Fibroblast of lung (primary cell): ENCODE results near the gene UBL5. TPM values are rescaled to one million over a fixed set of nuclear protein-coding genes. Genes with fewer than 3 reads are reported as not detected.

Experiments
- DNase-seq, 2 donors: peaks; one replicate each; pipeline versions ENCODE4 v3.0.0 to v3.0.0-alpha.2; 2010; ENCODE audit warnings: low read depth in 2 of 2
- H2AFZ ChIP-seq: 2 replicates; pipeline ENCODE4 v1.5.1; 2012; ENCODE audit warnings: low read length, control low read depth, inconsistent platforms
- H3K27ac ChIP-seq: 2 replicates; pipeline ENCODE4 v1.5.1; 2011; ENCODE audit warnings: low read length, control low read depth; ENCODE audit not compliant: insufficient read depth
- H3K27me3 ChIP-seq: 2 replicates; pipeline ENCODE4 v1.5.1; 2011; ENCODE audit warnings: mild to moderate bottlenecking, low read length; ENCODE audit not compliant: control insufficient read depth, insufficient read depth
- H3K36me3 ChIP-seq: 2 replicates; pipeline ENCODE4 v1.5.1; 2011; ENCODE audit warnings: low read length; ENCODE audit not compliant: control insufficient read depth, insufficient read depth
- H3K4me1 ChIP-seq: 2 replicates; pipeline ENCODE4 v1.5.1; 2011; ENCODE audit warnings: low read length; ENCODE audit not compliant: control insufficient read depth, insufficient read depth; ENCODE audit errors: extremely low read depth
- H3K4me2 ChIP-seq: 2 replicates; pipeline ENCODE4 v1.5.1; 2011; ENCODE audit warnings: low read length, control low read depth; ENCODE audit not compliant: insufficient read depth; ENCODE audit errors: extremely low read depth
- H3K4me3 ChIP-seq, 4 experiments: fragments of 200-600 bp in 1 of 4; sonication (generic) in 1 of 4; replicated peaks in 1 of 4; 2 replicates each; pipeline ENCODE4 v1.5.1; 2011 to 2016; ENCODE audit warnings: low read length in 4 of 4, low read depth in 3 of 4, mild to moderate bottlenecking in 3 of 4, control low read depth in 2 of 4, inconsistent platforms in 1 of 4, mixed read lengths in 1 of 4; ENCODE audit not compliant: insufficient read depth in 1 of 4; ENCODE audit errors: control extremely low read depth in 1 of 4
- H3K79me2 ChIP-seq: 2 replicates; pipeline ENCODE4 v1.5.1; 2012; ENCODE audit warnings: mild to moderate bottlenecking, low read length, inconsistent platforms; ENCODE audit not compliant: control insufficient read depth, insufficient read depth
- H3K9ac ChIP-seq: 2 replicates; pipeline ENCODE4 v1.5.1; 2011; ENCODE audit warnings: mild to moderate bottlenecking, low read length, control low read depth; ENCODE audit not compliant: insufficient read depth
- H3K9me3 ChIP-seq: 2 replicates; pipeline ENCODE4 v1.5.1; 2012; ENCODE audit warnings: low read depth, low read length; ENCODE audit not compliant: control insufficient read depth, insufficient read depth
- H4K20me1 ChIP-seq: 2 replicates; pipeline ENCODE4 v1.5.1; 2011; ENCODE audit warnings: low read length; ENCODE audit not compliant: control insufficient read depth, insufficient read depth; ENCODE audit errors: extremely low read depth
- EZH2 ChIP-seq: IDR thresholded peaks from 2 replicates; pipeline ENCODE4 v1.5.1; 2012; ENCODE audit warnings: low read length, control low read depth, mild to moderate bottlenecking; ENCODE audit errors: missing control alignments
- polyA plus RNA-seq, 2 donors: library from polyadenylated mRNA; depleted of rRNA in 1 of 2; stranded (reverse) in 1 of 2; unstranded in 1 of 2; fragments of >200 nt; gene quantifications; 2 replicates each; pipeline ENCODE4 v1.2.1, GENCODE V29; 2011 to 2012; ENCODE audit warnings: missing spikeins in 1 of 2
- total RNA-seq: library from RNA; depleted of rRNA; stranded (reverse); fragments of >200 nt; gene quantifications from 2 replicates; pipeline ENCODE4 v1.2.1, GENCODE V29; 2014
- TF ChIP-seq, protein P1 (sequence below), 2 donors: IDR thresholded peaks in 1 of 2; conservative IDR thresholded peaks in 1 of 2; 1 replicate in 1 of 2; 2 replicates in 1 of 2; pipeline ENCODE4 v1.5.1; 2011 to 2012; ENCODE audit warnings: low read length in 2 of 2, control low read depth in 1 of 2, inconsistent platforms in 1 of 2, low read depth in 1 of 2, mild to moderate bottlenecking in 1 of 2

UBL5 gene
- total and polyA plus RNA-seq, 2 donors (not counting 1 experiment from before 2014, with no cell fraction given): 154 to 1,038 TPM

DNA sequence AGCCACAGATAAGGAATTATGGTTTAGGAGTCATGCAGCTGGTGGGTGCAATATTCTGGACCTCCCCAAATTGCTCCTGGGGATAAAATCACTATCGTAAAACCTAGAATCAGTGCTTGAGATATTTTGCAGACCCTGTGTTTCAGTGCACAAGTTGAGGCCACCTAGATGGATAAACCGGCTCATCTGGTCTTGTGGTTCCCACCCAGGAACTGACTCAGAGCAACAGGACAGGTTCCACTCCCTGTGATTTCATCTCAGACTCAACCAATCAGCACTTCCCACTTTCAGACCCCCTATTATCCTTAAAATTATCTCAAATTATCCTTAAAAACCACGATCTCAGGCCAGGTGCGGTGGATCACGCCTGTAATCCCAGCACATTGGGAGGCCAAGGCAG is 29.8 kb upstream of the UBL5 start:
- no peaks in the 10 kb centered on the region for H3K79me2 ChIP-seq
- DNase-seq: no peak
- H3K9me3 ChIP-seq: no peaks in the 10 kb centered on the region
- no peaks in the 10 kb centered on the region for H3K4me1 ChIP-seq
- no peaks in the 10 kb centered on the region for H4K20me1 ChIP-seq
- H3K4me3 ChIP-seq: no peak overlapping the region
- no peaks in the 10 kb centered on the region for H3K27me3 ChIP-seq
- no peak overlapping the region for H2AFZ ChIP-seq
- TF ChIP-seq, protein P1, sequence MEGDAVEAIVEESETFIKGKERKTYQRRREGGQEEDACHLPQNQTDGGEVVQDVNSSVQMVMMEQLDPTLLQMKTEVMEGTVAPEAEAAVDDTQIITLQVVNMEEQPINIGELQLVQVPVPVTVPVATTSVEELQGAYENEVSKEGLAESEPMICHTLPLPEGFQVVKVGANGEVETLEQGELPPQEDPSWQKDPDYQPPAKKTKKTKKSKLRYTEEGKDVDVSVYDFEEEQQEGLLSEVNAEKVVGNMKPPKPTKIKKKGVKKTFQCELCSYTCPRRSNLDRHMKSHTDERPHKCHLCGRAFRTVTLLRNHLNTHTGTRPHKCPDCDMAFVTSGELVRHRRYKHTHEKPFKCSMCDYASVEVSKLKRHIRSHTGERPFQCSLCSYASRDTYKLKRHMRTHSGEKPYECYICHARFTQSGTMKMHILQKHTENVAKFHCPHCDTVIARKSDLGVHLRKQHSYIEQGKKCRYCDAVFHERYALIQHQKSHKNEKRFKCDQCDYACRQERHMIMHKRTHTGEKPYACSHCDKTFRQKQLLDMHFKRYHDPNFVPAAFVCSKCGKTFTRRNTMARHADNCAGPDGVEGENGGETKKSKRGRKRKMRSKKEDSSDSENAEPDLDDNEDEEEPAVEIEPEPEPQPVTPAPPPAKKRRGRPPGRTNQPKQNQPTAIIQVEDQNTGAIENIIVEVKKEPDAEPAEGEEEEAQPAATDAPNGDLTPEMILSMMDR (conservative IDR thresholded peaks at IDR 0.05 in 1 of 2, IDR thresholded peaks at IDR 0.05 in 1 of 2; ENCODE audit: low read depth in 1 of 2, low read length in 2 of 2): no peak
- TF ChIP-seq EZH2: no peak
- H3K27ac ChIP-seq: no peak overlapping the region
- no peak overlapping the region for H3K9ac ChIP-seq
- no peaks in the 10 kb centered on the region for H3K36me3 ChIP-seq
- H3K4me2 ChIP-seq: no peak overlapping the region

DNA sequence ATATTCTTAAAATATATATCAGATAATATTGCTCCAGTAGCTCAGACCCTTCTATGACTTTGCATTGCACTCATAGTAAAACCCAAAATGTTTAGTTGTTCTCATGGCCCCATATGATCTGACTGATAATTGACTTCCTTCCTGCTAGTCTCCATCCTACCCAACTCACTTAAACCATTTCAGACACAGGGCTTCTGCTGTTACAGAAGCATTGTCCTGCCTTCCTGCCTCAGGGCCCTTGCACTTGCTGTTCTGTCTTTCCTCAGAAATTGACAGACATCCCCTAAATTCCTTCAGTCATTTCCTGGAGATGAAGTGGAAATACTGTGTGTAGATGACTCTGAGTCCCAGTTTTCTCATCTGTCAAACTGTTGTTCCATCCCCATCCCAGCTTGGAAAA is 28.6 kb upstream of the UBL5 start:
- TF ChIP-seq EZH2: no peak
- TF ChIP-seq, protein P1 (conservative IDR thresholded peaks at IDR 0.05 in 1 of 2, IDR thresholded peaks at IDR 0.05 in 1 of 2; ENCODE audit: low read depth in 1 of 2, low read length in 2 of 2): no peak
- Histone ChIP-seq H3K9ac (no peak overlapping the region), H4K20me1 (no peaks in the 10 kb centered on the region), H3K4me2 (no peak overlapping the region), H3K4me1 (no peaks in the 10 kb centered on the region), H3K9me3 (no peaks in the 10 kb centered on the region), H3K27ac (no peak overlapping the region), H3K79me2 (no peaks in the 10 kb centered on the region), H3K36me3 (no peaks in the 10 kb centered on the region), H3K27me3 (no peaks in the 10 kb centered on the region), H3K4me3 (no peak overlapping the region), H2AFZ (no peak overlapping the region)
- DNase-seq: no peak

DNA sequence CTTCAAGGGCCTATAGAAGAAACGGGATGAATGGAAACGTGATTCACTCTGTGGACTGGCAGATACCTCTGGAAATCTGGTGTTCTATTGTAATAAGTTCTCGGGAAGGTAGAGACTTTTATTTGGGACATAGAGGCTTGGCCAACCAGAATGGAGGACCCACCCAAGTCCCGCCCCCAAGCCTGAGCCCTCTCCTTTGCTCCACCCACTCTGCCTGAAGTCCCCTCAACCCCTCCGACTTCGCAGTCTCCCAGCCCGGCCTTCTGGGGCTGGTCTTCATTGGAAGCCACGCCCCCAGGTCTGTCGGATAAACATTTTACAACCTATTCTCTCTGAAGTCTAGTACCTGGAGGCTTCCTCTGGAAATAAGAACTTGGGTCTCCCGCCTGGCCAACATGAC is 25.7 kb upstream of the UBL5 start:
- no peak overlapping the region for H3K9ac ChIP-seq
- H3K27ac ChIP-seq: no peak overlapping the region
- H3K4me2 ChIP-seq: no peak overlapping the region
- TF ChIP-seq, protein P1 (conservative IDR thresholded peaks at IDR 0.05 in 1 of 2, IDR thresholded peaks at IDR 0.05 in 1 of 2; ENCODE audit: low read depth in 1 of 2, low read length in 2 of 2): no peak
- no peak for TF ChIP-seq EZH2
- no peak overlapping the region for H2AFZ ChIP-seq
- no peaks in the 10 kb centered on the region for H3K36me3 ChIP-seq
- no peak overlapping the region for H3K4me3 ChIP-seq
- no peak for DNase-seq
- H3K79me2 ChIP-seq: no peaks in the 10 kb centered on the region
- no peaks in the 10 kb centered on the region for H3K9me3 ChIP-seq
- no peaks in the 10 kb centered on the region for H3K4me1 ChIP-seq
- no peaks in the 10 kb centered on the region for H3K27me3 ChIP-seq
- no peaks in the 10 kb centered on the region for H4K20me1 ChIP-seq
